Thoracic aorta (tissue), 2 donors: ENCODE results near the gene SEC23IP. TPM values are rescaled to one million over a fixed set of nuclear protein-coding genes. Genes with fewer than 3 reads are reported as not detected.
"Not testable (repeated sequence)": the region's sequence is repeated elsewhere in the genome, so short reads cannot be mapped to it uniquely, and the experiment has no call there.

Source experiments
- ATAC-seq: fragments of 150-250 bp; one replicate; pipeline ENCODE4 v1.8.0; 2017; ENCODE audit warnings: low read depth; ENCODE audit not compliant: insufficient number of reproducible peaks, low FRiP score
- DNase-seq: peaks from one replicate; pipeline ENCODE4 v3.0.0-alpha.2; 2020; ENCODE audit warnings: low spot score
- H3K27ac ChIP-seq, 2 donors: fragments of 200-600 bp; sonication (generic); 1 replicate in 1 of 2; 2 replicates in 1 of 2; pipeline ENCODE4 v1.5.1; 2016; ENCODE audit warnings: mild to moderate bottlenecking in 2 of 2, moderate library complexity in 2 of 2
- H3K27me3 ChIP-seq: fragments of 200-600 bp; sonication (generic); replicated peaks from 2 replicates; pipeline ENCODE4 v1.6.0; 2016; ENCODE audit warnings: mild to moderate bottlenecking; ENCODE audit not compliant: insufficient read depth
- H3K36me3 ChIP-seq: fragments of 200-600 bp; sonication (generic); one replicate; pipeline ENCODE4 v1.5.1; 2016
- H3K4me1 ChIP-seq, 2 donors: fragments of 200-600 bp; sonication (generic); 1 replicate in 1 of 2; 2 replicates in 1 of 2; pipeline versions ENCODE4 v1.5.1 to v1.6.0; 2016; ENCODE audit warnings: low read depth in 2 of 2, mild to moderate bottlenecking in 1 of 2; ENCODE audit not compliant: control insufficient read depth in 1 of 2
- H3K4me3 ChIP-seq: fragments of 200-600 bp; sonication (generic); 2 replicates; pipeline ENCODE4 v1.5.1; 2016; ENCODE audit warnings: mild to moderate bottlenecking
- H3K9me3 ChIP-seq: fragments of 200-600 bp; sonication (generic); 2 replicates; pipeline ENCODE4 v1.5.1; 2016
- CTCF ChIP-seq: fragments of 200-600 bp; sonication (generic); IDR thresholded peaks from one replicate; pipeline ENCODE4 v1.5.1; 2019; ENCODE audit warnings: antibody characterized with exemption
- total RNA-seq, 2 donors: library from RNA; depleted of rRNA; stranded (reverse); fragments of >200 nt; gene quantifications; one replicate each; pipeline versions ENCODE4 v1.1.0 to v1.2.3, GENCODE V29; 2016

SEC23IP gene
- total RNA-seq, 2 donors from 2014 or later: 17.9 to 20.9 TPM

DNA sequence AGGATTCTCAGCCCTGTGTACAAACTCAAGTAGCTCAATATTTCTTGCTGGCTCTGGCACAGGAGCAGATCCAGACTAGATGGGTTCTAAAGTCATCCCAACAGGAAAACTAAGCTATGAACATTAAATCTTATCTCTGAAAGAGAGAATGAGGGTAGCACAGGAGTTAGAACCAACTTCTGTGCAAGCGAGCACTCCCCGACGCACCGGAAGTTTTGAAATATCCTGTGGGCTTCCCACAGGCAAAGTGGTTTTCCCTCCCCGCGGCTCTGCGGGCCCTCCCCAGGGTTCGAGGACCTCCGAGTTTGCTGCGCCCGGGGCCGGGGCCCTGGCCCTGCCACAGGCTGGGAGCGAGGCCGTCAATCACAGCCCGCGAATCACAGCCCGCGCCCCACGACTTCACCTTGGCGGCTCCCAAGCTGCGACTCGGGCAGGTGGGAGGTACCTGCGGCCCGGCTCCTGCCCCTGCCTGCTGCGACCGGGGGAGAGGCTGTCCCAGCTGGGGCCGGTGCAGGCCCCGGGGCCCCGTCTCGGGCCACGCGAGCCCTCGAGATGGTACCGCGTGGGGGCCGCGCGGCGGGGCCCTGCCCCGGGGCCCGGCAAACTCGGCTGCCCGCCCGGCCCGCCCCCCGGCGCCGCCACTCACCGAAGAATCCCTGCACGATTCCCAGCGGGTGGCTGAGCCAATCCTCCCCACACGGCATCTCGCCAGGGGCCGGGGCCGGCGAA is 20.5 kb upstream of the SEC23IP start:
- H3K36me3 ChIP-seq: no peaks in the 10 kb centered on the region
- H3K4me1 ChIP-seq: peaks cover 14 to 29% of the 10 kb centered on the region in 2 donors
- H3K27me3 ChIP-seq: no peaks in the 10 kb centered on the region
- H3K27ac ChIP-seq: peak overlapping the region; percentile 48 to 68
- no peak for TF ChIP-seq CTCF
- no peaks in the 10 kb centered on the region for H3K9me3 ChIP-seq
- ATAC-seq: no peak
- peak overlapping the region; percentile 72 for H3K4me3 ChIP-seq
- DNase-seq: no peak

DNA sequence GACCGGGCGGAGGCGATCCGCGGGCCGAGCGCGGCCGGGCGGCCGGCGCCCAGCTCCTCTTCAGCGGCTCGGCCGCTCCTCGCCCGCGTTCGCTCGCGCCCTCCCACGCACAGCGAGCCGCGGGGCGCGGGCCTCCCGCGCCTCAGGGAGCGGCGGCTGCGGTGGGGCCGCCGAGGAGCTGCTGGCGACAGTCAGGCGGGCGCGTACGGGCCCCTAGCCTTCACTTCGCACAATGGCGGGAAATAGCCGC is 20.0 kb upstream of the SEC23IP start, which contains the start of gene MCMBP:
Gene MCMBP (minus strand): TSS at position 234 of the 250 bp plus-strand sequence. CDS start 259 bp downstream, outside the sequence.
- H3K27ac ChIP-seq: peak within 1 kb of the TSS; percentile 68 to 86
- H3K4me3 ChIP-seq: peak within 1 kb of the TSS; percentile 72
- DNase-seq (no peak), ATAC-seq (no peak)
- no peaks in the 10 kb centered on the region for H3K9me3 ChIP-seq
- no peaks in the 10 kb centered on the region for H3K27me3 ChIP-seq
- no peak for TF ChIP-seq CTCF
- H3K36me3 ChIP-seq: no peaks in the 10 kb centered on the region
- H3K4me1 ChIP-seq: peaks cover 14 to 29% of the 10 kb centered on the region in 2 donors

DNA sequence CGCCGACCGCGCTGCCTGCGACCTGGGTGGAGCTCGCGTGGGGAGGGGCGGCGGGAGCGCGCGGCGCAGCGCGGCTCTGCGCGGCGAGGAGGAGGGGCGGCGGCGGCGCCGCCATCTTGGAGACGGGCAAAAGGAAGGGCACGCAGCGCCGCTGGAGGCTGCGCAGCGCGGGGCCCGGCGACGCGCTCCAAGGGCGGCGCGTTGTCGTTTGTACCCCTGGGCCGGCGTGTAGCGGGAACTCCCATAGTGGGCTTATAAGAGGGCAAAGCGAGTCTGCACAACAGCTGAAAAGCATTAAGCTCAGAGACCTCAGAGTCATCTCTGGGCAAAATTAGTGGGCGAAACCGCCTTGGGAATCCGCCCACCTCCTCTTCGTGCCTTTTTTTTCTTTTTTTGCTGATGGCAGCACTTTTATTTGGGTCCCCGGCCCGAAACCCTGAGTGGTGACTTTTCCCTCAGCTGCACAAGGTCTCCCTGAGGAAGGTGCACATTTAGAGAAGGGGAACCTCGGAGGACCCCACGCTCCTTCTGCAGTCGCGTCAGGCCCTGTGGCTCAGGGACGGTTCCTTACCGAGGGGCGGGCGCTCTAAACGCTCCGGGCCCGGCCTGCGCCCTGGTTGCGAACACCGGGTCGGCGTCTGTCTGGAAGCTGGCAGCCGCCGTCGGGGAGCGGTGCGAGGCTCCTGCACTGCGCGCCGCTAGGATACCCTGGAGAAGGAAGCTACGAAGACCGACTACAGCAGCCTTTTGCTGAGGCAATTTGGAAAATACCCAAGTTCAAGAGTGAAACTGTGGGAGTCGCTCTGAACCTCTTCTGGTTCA is 19.5 kb upstream of the SEC23IP start:
- H3K9me3 ChIP-seq: no peaks in the 10 kb centered on the region
- TF ChIP-seq CTCF: no peak
- peak overlapping the region; percentile 72 for H3K4me3 ChIP-seq
- peak overlapping the region; percentile 68 to 86 for H3K27ac ChIP-seq
- DNase-seq: peak; percentile 27
- H3K27me3 ChIP-seq: no peaks in the 10 kb centered on the region
- H3K4me1 ChIP-seq: peaks cover 12 to 25% of the 10 kb centered on the region in 2 donors
- peak; percentile 89 for ATAC-seq
- H3K36me3 ChIP-seq: no peaks in the 10 kb centered on the region

GRCh38 chr10:119878524-119878923 is 14.0 kb upstream of the SEC23IP start:
- Histone ChIP-seq H3K4me3 (no peak overlapping the region), H3K27me3 (no peaks in the 10 kb centered on the region), H3K4me1 (peaks cover 0 to 4% of the 10 kb centered on the region in 2 donors), H3K27ac (no peak overlapping the region), H3K9me3 (no peaks in the 10 kb centered on the region), H3K36me3 (no peaks in the 10 kb centered on the region)
- ATAC-seq: no peak
- DNase-seq: no peak
- no peak for TF ChIP-seq CTCF

GRCh38 chr10:119883901-119884611 is 8.5 kb upstream of the SEC23IP start:
- H3K9me3 ChIP-seq, ATAC-seq, H3K27ac ChIP-seq, H3K27me3 ChIP-seq, H3K4me1 ChIP-seq, H3K36me3 ChIP-seq, H3K4me3 ChIP-seq, DNase-seq: not testable (repeated sequence)

DNA sequence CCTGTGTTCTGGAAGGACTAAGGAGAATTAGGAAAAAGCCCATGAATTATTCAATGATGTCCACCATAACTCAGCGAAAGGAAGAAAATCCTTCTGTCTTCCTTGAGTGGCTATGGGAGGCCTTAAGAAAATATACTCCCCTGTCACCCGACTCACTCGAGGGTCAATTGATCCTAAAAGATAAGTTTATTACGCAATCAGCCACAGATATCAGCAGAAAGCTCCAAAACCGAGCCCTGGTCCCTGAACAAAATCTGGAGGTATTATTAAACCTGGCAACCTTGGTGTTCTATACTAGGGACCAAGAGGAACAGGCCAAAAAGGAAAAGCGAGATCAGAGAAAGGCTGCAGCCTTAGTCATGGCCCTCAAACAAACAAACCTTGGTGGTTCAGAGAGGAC is 6.5 kb upstream of the SEC23IP start:
- H3K27ac ChIP-seq, H3K4me1 ChIP-seq, DNase-seq, H3K9me3 ChIP-seq, H3K27me3 ChIP-seq, H3K36me3 ChIP-seq, ATAC-seq, H3K4me3 ChIP-seq: not testable (repeated sequence)

GRCh38 chr10:119888715-119889114 is 3.8 kb upstream of the SEC23IP start:
- H3K4me1 ChIP-seq: peaks cover 12 to 13% of the 10 kb centered on the region in 2 donors
- H3K9me3 ChIP-seq, H3K4me3 ChIP-seq, DNase-seq, ATAC-seq, H3K36me3 ChIP-seq, H3K27ac ChIP-seq, H3K27me3 ChIP-seq: not testable (repeated sequence)

- ATAC-seq, H3K9me3 ChIP-seq, H3K36me3 ChIP-seq, H3K27me3 ChIP-seq, H3K4me3 ChIP-seq, DNase-seq, H3K27ac ChIP-seq: not testable (repeated sequence)
- H3K4me1 ChIP-seq: peaks cover 17 to 18% of the 10 kb centered on the region in 2 donors
These were observed 3.3 kb upstream of the SEC23IP start for GRCh38 chr10:119889201-119889600.
